Transverse colon (tissue), 4 donors: Measurements from ENCODE around the gene OR1M1. TPM values are rescaled to one million over a fixed set of nuclear protein-coding genes. Genes with fewer than 3 reads are reported as not detected.

ENCODE experiments used
- DNase-seq: peaks from one replicate; pipeline ENCODE4 v3.0.0-alpha.2; 2019
- H3K27ac ChIP-seq, 4 donors: fragments of 200-600 bp; sonication (generic); 2 replicates each; pipeline ENCODE4 v1.5.1; 2016 to 2018; ENCODE audit warnings: inconsistent platforms in 4 of 4
- H3K27me3 ChIP-seq: fragments of 200-600 bp; sonication (generic); 2 replicates; pipeline ENCODE4 v1.5.1; 2017; ENCODE audit warnings: inconsistent platforms
- H3K36me3 ChIP-seq, 4 donors: fragments of 200-600 bp; sonication (generic); 2 replicates each; pipeline ENCODE4 v1.5.1; 2017 to 2019; ENCODE audit warnings: inconsistent platforms in 4 of 4
- H3K4me1 ChIP-seq, 4 donors: fragments of 200-600 bp; sonication (generic); 2 replicates each; pipeline ENCODE4 v1.5.1; 2017 to 2020; ENCODE audit warnings: inconsistent platforms in 4 of 4
- H3K4me3 ChIP-seq, 4 donors: fragments of 200-600 bp; sonication (generic); 1 replicate in 1 of 4; 2 replicates in 3 of 4; pipeline versions ENCODE4 v1.5.1 to v1.6.1; 2017 to 2019; ENCODE audit warnings: inconsistent platforms in 4 of 4
- H3K9me3 ChIP-seq, 2 donors: fragments of 200-600 bp; sonication (generic); 2 replicates each; pipeline ENCODE4 v1.5.1; 2017 to 2019; ENCODE audit warnings: inconsistent platforms in 2 of 2
- EP300 ChIP-seq: sonication (generic); formaldehyde crosslinking; IDR thresholded peaks from one replicate; pipeline ENCODE4 v1.6.1; 2017; ENCODE audit warnings: antibody characterized with exemption, low read depth
- POLR2A ChIP-seq: fragments of 450-650 bp; IDR thresholded peaks from one replicate; pipeline ENCODE4 v1.6.1; 2016; ENCODE audit warnings: antibody characterized with exemption, mild to moderate bottlenecking, moderate library complexity
- POLR2AphosphoS5 ChIP-seq, 3 donors: sonication (generic); formaldehyde crosslinking; IDR thresholded peaks; one replicate each; pipeline ENCODE4 v1.6.1; 2016; ENCODE audit warnings: antibody characterized with exemption in 3 of 3
- WGBS, 2 donors: methylation state at CpG; one replicate each; pipeline ENCODE4 v1.1.5; 2018; ENCODE audit warnings: low coverage in 1 of 2; 5-methylcytosine and 5-hydroxymethylcytosine counted together
- in situ Hi-C, 4 donors: fragments of 200-750 bp; cut with MboI; loops; one replicate each; pipeline versions ENCODE4 v1.15.0 to v1.15.1; 2017; ENCODE audit warnings: low sequenced_read_pairs in 3 of 4, low pct_ligation_motif_present in 1 of 4, low pct_unique_long_range_greater_than_20kb in 1 of 4
- intact Hi-C: fragments of 100-400 bp; cut with DNase I; formaldehyde crosslinking; loops from one replicate; pipeline ENCODE4 v1.15.1; 2023; ENCODE audit warnings: low total_unique reads
- total RNA-seq, 4 donors: library from RNA; depleted of rRNA; stranded (reverse); fragments of >200 nt; gene quantifications; one replicate each; pipeline ENCODE4 v1.1.0, GENCODE V29; 2016
- TF ChIP-seq, protein P1 (sequence below), 5 experiments: fragments of 200-600 bp in 3 of 5; fragments of 450-650 bp in 2 of 5; sonication (generic) in 3 of 5; IDR thresholded peaks; 1 replicate in 2 of 5; 2 replicates in 3 of 5; pipeline ENCODE4 v1.5.1; 2016 to 2017; ENCODE audit warnings: antibody characterized with exemption in 5 of 5, inconsistent platforms in 3 of 5, mild to moderate bottlenecking in 2 of 5, moderate library complexity in 1 of 5

Gene OR1M1
- total RNA-seq, 4 donors from 2014 or later, result not detected

DNA sequence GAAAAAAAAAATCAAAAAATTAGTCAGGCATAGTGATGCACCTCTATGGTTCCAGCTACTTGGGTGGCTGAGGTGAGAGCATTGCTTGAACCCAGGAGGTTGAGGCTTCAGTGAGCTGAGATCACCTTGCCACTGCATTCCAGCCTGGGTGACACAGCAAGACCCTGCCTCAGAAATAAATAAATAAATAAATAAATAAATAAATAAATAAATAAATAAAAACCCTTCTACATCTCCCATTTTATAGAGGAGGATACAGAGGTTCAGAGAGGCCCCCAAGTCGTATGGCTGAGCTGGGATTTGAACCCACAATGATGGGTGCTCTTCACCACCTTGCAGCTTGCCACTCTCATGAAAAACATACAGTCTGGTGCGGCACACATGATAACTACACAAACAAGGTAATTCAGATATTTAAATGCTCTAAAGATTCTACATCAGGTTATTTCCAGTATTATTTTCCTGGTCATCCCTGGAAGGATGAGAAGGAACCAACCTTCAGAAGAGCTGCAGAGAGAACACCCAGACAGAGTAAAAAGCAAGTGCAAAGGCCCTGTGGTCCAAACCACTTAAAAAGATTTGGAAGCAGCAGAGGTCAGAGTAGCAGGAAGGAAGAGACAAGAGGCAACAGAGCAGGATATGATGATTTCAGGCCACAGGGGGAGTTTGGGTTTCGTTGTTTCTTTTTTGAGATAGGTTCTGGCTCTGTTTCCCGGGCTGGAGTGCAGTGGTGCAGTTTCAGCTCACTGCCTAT, 29.2 kb upstream of the OR1M1 start:
- no peaks in the 10 kb centered on the region for H3K36me3 ChIP-seq
- WGBS, 2 donors, result 84 to 85% methylated on average over 3 to 4 of the region's 4 CpGs
- no peaks in the 10 kb centered on the region for H3K27me3 ChIP-seq
- in situ Hi-C loops, result no loop called here
- intact Hi-C loops, result no loop called here
- no peaks in the 10 kb centered on the region for H3K9me3 ChIP-seq
- no peaks in the 10 kb centered on the region for H3K4me1 ChIP-seq
- no peak for DNase-seq
- TF ChIP-seq POLR2AphosphoS5 (IDR thresholded peaks at IDR 0.05), result no peak
- no peak for TF ChIP-seq EP300
- TF ChIP-seq, protein P1, sequence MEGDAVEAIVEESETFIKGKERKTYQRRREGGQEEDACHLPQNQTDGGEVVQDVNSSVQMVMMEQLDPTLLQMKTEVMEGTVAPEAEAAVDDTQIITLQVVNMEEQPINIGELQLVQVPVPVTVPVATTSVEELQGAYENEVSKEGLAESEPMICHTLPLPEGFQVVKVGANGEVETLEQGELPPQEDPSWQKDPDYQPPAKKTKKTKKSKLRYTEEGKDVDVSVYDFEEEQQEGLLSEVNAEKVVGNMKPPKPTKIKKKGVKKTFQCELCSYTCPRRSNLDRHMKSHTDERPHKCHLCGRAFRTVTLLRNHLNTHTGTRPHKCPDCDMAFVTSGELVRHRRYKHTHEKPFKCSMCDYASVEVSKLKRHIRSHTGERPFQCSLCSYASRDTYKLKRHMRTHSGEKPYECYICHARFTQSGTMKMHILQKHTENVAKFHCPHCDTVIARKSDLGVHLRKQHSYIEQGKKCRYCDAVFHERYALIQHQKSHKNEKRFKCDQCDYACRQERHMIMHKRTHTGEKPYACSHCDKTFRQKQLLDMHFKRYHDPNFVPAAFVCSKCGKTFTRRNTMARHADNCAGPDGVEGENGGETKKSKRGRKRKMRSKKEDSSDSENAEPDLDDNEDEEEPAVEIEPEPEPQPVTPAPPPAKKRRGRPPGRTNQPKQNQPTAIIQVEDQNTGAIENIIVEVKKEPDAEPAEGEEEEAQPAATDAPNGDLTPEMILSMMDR (IDR thresholded peaks at IDR 0.05), result no peak
- no peak for TF ChIP-seq POLR2A
- H3K4me3 ChIP-seq, result no peak overlapping the region
- H3K27ac ChIP-seq, result no peak overlapping the region

DNA sequence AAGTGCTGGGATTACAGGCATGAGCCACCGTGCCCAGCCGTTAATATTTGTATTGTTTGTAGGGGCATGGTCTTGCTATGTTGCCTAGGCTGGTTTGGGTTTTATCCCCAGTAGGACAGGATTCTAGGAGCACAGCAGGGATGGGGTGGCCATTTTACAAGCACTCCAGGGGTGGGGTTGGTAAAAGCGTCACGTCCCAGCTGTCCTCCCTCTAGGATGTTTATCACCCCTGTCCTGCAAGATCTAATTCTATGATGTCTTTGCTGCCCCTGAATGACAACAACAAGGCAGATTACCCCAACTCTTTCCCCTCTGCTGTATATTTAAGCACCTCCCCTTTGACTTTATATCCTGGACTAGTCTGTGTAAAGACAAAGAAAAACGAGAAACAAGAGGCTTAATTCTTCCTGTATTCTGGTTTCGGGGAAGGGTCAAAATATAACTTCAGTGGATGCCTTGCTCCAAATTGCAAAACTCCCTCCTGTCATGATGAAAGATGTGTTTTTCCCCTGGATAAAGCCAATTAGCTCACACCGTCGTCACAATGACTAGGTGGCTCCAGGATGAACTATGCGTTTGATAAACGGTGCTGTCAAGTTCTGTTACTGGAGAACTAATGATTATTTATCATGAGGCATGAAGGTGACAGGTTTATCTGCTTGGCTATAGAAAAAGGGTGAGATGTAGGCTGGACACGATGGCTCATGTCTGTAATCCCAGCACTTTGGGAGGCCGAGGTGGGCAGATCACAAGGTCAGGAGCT, 27.8 kb upstream of the OR1M1 start:
- H3K27me3 ChIP-seq, result no peaks in the 10 kb centered on the region
- H3K36me3 ChIP-seq, result no peaks in the 10 kb centered on the region
- no peak overlapping the region for H3K27ac ChIP-seq
- intact Hi-C loops, result no loop called here
- no peaks in the 10 kb centered on the region for H3K4me1 ChIP-seq
- DNase-seq, result no peak
- H3K9me3 ChIP-seq, result no peaks in the 10 kb centered on the region
- no peak overlapping the region for H3K4me3 ChIP-seq
- no peak for TF ChIP-seq EP300
- peak in 1 of 3 donors; percentile 30 for TF ChIP-seq POLR2AphosphoS5 (IDR thresholded peaks at IDR 0.05)
- TF ChIP-seq, protein P1 (IDR thresholded peaks at IDR 0.05), result no peak
- TF ChIP-seq POLR2A, result no peak
- 40 to 62% methylated on average over 3 to 12 of the region's 12 CpGs for WGBS, 2 donors
- in situ Hi-C loops, result no loop called here

DNA sequence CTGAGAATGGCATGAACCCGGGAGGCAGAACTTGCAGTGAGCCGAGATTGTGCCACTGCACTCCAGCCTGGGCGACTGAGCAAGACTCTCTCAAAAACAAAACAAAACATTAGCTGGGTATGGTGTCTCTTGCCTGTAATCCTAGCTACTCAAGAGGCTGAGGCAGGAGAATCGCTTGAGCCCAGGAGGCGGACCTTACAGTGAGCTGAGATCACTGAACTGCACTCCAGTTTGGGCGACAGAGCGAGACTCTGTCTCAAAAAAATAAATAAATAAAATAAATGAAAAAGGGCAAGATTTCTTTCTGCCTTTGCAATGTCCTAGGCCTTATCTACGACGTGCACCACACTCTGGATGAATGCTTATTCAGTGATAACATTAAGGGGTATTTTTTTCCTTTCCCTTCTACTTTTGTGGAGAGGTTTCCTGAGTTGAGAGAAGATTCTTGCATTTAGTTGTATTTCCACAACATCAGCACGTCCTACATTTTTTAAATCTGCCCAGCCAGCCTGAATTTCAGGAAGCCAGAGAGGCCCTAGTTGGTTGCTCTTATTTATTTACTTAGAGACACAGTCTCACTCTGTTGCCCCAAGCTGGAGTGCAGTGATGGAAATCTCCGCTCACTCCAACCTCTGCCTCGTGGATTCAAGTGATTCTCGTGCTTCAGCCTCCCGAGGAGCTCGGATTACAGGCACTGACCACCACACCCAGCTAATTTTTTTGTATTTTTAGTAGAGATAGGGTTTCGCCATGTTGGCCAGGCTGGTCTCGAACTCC, 26.1 kb upstream of the OR1M1 start:
- in situ Hi-C loops, result no loop called here
- DNase-seq, result no peak
- no peaks in the 10 kb centered on the region for H3K36me3 ChIP-seq
- intact Hi-C loops, result no loop called here
- H3K27me3 ChIP-seq, result no peaks in the 10 kb centered on the region
- H3K27ac ChIP-seq, result no peak overlapping the region
- TF ChIP-seq, protein P1 (IDR thresholded peaks at IDR 0.05), result no peak
- TF ChIP-seq EP300 (no peak), POLR2AphosphoS5 (IDR thresholded peaks at IDR 0.05) (no peak), POLR2A (no peak)
- no peaks in the 10 kb centered on the region for H3K9me3 ChIP-seq
- H3K4me1 ChIP-seq, result no peaks in the 10 kb centered on the region
- H3K4me3 ChIP-seq, result no peak overlapping the region
- 73 to 80% methylated on average over 12 to 17 of the region's 17 CpGs for WGBS, 2 donors

DNA sequence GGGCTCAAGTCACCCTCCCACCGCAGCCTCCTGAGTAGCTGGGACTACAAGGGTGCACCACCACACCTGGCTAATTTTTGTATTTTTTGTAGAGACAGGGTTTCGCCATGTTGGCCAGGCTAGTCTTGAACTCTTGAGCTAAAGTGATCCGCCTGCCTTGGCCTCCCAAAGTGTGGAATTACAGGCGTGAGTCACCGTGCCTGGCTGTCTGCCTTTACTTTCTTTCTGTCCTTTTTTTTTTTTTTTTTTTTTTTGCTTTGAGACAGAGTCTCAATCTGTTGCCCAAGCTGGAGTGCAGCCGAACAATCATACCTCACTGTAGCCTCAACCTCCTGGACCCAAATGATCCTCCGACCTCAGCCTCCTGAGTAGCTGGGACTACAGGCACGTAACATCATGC, 25.0 kb upstream of the OR1M1 start:
- no peak for DNase-seq
- Histone ChIP-seq H3K36me3 (no peaks in the 10 kb centered on the region), H3K4me1 (no peaks in the 10 kb centered on the region), H3K27ac (no peak overlapping the region), H3K4me3 (no peak overlapping the region), H3K27me3 (no peaks in the 10 kb centered on the region), H3K9me3 (no peaks in the 10 kb centered on the region)
- intact Hi-C loops, result no loop called here
- in situ Hi-C loops, result no loop called here
- no peak for TF ChIP-seq POLR2AphosphoS5 (IDR thresholded peaks at IDR 0.05)
- TF ChIP-seq, protein P1 (IDR thresholded peaks at IDR 0.05), result no peak
- no peak for TF ChIP-seq EP300
- TF ChIP-seq POLR2A, result no peak
- 88% methylated on average over 3 to 8 of the region's 8 CpGs for WGBS, 2 donors
